Mesenchymal stem cell (in vitro differentiated cells and primary cell): ENCODE measurements around the gene KCNQ2.

ENCODE experiments used
- DNase-seq: peaks from one replicate; pipeline ENCODE4 v3.0.0-alpha.2; 2013
- H2AFZ ChIP-seq: one replicate; pipeline ENCODE4 v1.6.1; 2013; ENCODE audit warnings: low read depth, mild to moderate bottlenecking, control low read depth, inconsistent platforms, low read length, moderate library complexity
- H2AK5ac ChIP-seq: 2 replicates; pipeline ENCODE4 v1.6.1; 2013; ENCODE audit warnings: low read length, moderate library complexity, mild to moderate bottlenecking, inconsistent platforms; ENCODE audit not compliant: severe bottlenecking
- H2BK120ac ChIP-seq: one replicate; pipeline ENCODE4 v1.6.1; 2013; ENCODE audit warnings: low read depth, mild to moderate bottlenecking, inconsistent platforms, low read length, moderate library complexity
- H2BK12ac ChIP-seq, 2 experiments: one replicate each; pipeline ENCODE4 v1.6.1; 2013; ENCODE audit warnings: inconsistent platforms in 2 of 2, low read length in 2 of 2, mild to moderate bottlenecking in 2 of 2, moderate library complexity in 2 of 2, control low read depth in 1 of 2
- H2BK15ac ChIP-seq: one replicate; pipeline ENCODE4 v1.6.1; 2013; ENCODE audit warnings: mild to moderate bottlenecking, low read depth, inconsistent platforms; ENCODE audit not compliant: poor library complexity, severe bottlenecking
- H2BK5ac ChIP-seq: 2 replicates; pipeline ENCODE4 v1.6.1; 2013; ENCODE audit warnings: low read depth, mild to moderate bottlenecking, low read length, control low read depth, inconsistent platforms; ENCODE audit not compliant: poor library complexity, severe bottlenecking
- H3K14ac ChIP-seq, 2 experiments: one replicate each; pipeline ENCODE4 v1.6.1; 2013; ENCODE audit warnings: inconsistent platforms in 2 of 2, low read length in 2 of 2, control low read depth in 1 of 2, mild to moderate bottlenecking in 1 of 2, moderate library complexity in 1 of 2
- H3K18ac ChIP-seq, 2 experiments: one replicate each; pipeline ENCODE4 v1.6.1; 2013; ENCODE audit warnings: inconsistent platforms in 2 of 2, low read length in 2 of 2, control low read depth in 1 of 2, low read depth in 1 of 2, mild to moderate bottlenecking in 1 of 2
- H3K23ac ChIP-seq, 2 experiments: one replicate each; pipeline ENCODE4 v1.6.1; 2013; ENCODE audit warnings: inconsistent platforms in 2 of 2, low read length in 2 of 2, mild to moderate bottlenecking in 2 of 2, moderate library complexity in 2 of 2, control low read depth in 1 of 2
- H3K27ac ChIP-seq: 2 replicates; pipeline ENCODE4 v1.5.1; 2013; ENCODE audit warnings: mild to moderate bottlenecking, moderate library complexity, low read length, control low read depth, inconsistent platforms; ENCODE audit not compliant: poor library complexity, severe bottlenecking
- H3K27me3 ChIP-seq, 2 experiments: 2 replicates each; pipeline versions ENCODE4 v1.6.1 to v1.7.0; 2013; ENCODE audit warnings: low read length in 2 of 2, mild to moderate bottlenecking in 2 of 2, moderate library complexity in 2 of 2, control low read depth in 1 of 2, inconsistent platforms in 1 of 2; ENCODE audit not compliant: control insufficient read depth in 1 of 2, insufficient read depth in 1 of 2
- H3K36me3 ChIP-seq, 2 experiments: 2 replicates each; pipeline versions ENCODE4 v1.6.1 to v1.7.0; 2013; ENCODE audit warnings: low read length in 2 of 2, control low read depth in 1 of 2, inconsistent platforms in 1 of 2, low read depth in 1 of 2, mild to moderate bottlenecking in 1 of 2; ENCODE audit not compliant: insufficient read depth in 2 of 2, control insufficient read depth in 1 of 2
- H3K4ac ChIP-seq, 2 experiments: one replicate each; pipeline ENCODE4 v1.6.1; 2013; ENCODE audit warnings: inconsistent platforms in 2 of 2, low read length in 2 of 2, mild to moderate bottlenecking in 2 of 2, moderate library complexity in 2 of 2, control low read depth in 1 of 2, low read depth in 1 of 2
- H3K4me1 ChIP-seq: 2 replicates; pipeline ENCODE4 v1.6.1; 2013; ENCODE audit warnings: low read depth, low read length, control low read depth; ENCODE audit not compliant: control insufficient read depth, insufficient read depth
- H3K4me2 ChIP-seq: 2 replicates; pipeline ENCODE4 v1.6.1; 2013; ENCODE audit warnings: low read length, mild to moderate bottlenecking, inconsistent platforms; ENCODE audit not compliant: poor library complexity, severe bottlenecking
- H3K4me3 ChIP-seq, 2 experiments: 2 replicates each; pipeline versions ENCODE4 v1.5.1 to v1.7.0; 2013; ENCODE audit warnings: low read length in 2 of 2, mild to moderate bottlenecking in 2 of 2, control low read depth in 1 of 2, low read depth in 1 of 2; ENCODE audit not compliant: insufficient read depth in 1 of 2
- H3K79me1 ChIP-seq: replicated peaks from 2 replicates; pipeline ENCODE4 v1.6.1; 2013; ENCODE audit warnings: mild to moderate bottlenecking, control low read depth, low read length, inconsistent platforms; ENCODE audit not compliant: poor library complexity, severe bottlenecking
- H3K9ac ChIP-seq: 2 replicates; pipeline ENCODE4 v1.7.0; 2013; ENCODE audit warnings: mild to moderate bottlenecking, low read length, moderate library complexity
- H3K9me3 ChIP-seq: 2 replicates; pipeline ENCODE4 v1.7.0; 2013; ENCODE audit warnings: mild to moderate bottlenecking, low read length; ENCODE audit not compliant: control insufficient read depth
- H4K8ac ChIP-seq: one replicate; pipeline ENCODE4 v1.6.1; 2013; ENCODE audit warnings: inconsistent platforms, mild to moderate bottlenecking, low read length, moderate library complexity
- H4K91ac ChIP-seq: one replicate; pipeline ENCODE4 v1.6.1; 2013; ENCODE audit warnings: mild to moderate bottlenecking, low read length, inconsistent platforms
- WGBS: methylation state at CpG from one replicate; pipeline ENCODE4 v1.1.7; 2013; ENCODE audit warnings: mixed read lengths; 5-methylcytosine and 5-hydroxymethylcytosine counted together

The KCNQ2 gene

DNA sequence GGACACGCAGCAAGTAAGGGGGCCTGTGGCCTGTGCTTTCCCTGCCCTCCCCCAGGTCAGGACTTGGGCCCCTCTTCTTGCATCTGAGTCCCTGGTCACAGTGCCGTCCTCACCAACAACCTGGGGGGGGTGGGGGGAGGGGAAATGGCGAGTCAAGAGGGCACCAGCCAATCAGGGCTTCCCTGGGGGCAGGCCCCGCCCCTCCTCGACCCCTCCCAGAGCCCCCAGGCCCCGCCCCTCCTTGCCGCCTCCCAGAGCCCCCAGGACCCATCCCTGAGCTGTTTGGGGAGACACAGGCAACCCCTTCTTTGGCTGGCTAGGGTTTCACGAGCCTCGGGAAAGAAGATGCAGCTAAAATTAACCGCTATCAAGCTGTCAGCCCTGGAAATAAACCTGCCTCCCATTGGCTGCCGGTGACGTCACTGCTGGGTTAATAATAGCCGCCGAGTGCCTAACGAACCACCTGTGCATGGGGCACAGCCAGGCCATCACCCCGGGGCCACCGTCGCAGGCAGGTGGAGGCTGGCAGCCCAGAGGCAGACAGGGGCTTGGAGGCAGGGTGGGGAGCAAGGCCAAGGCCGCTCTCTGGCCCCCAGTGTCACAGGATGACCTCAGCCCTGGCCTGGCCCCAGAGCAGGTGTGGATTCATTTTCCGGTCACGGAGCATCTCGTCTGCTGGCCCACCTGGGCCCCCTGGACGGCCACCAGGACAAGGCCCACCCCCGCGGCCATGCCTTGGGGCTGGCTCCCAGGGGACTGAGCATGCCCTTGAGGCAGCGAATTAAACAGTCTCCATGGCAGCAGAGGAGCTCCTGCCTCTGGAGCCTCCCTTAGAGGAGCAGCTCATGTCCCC lies 29.6 kb upstream of the KCNQ2 start:
- Histone ChIP-seq H2AFZ (no peak overlapping the region), H3K4ac (no peak overlapping the region), H2BK15ac (no peak overlapping the region), H3K9me3 (peaks cover 12% of the 10 kb centered on the region), H3K4me3 (no peak overlapping the region), H4K91ac (no peak overlapping the region), H3K23ac (no peak overlapping the region), H4K8ac (no peak overlapping the region), H3K36me3 (no peaks in the 10 kb centered on the region), H3K79me1 (no peaks in the 10 kb centered on the region), H3K27ac (no peak overlapping the region), H2BK120ac (no peak overlapping the region), H2BK12ac (no peak overlapping the region), H3K9ac (no peak overlapping the region), H3K14ac (no peak overlapping the region), H3K4me2 (no peak overlapping the region), H2BK5ac (no peak overlapping the region), H3K27me3 (peaks cover 58 to 74% of the 10 kb centered on the region in 2 experiments), H3K4me1 (peaks cover 30% of the 10 kb centered on the region), H3K18ac (no peak overlapping the region), H2AK5ac (no peak overlapping the region)
- WGBS = 32% methylated on average over 24 of the region's 26 CpGs
- no peak for DNase-seq

DNA sequence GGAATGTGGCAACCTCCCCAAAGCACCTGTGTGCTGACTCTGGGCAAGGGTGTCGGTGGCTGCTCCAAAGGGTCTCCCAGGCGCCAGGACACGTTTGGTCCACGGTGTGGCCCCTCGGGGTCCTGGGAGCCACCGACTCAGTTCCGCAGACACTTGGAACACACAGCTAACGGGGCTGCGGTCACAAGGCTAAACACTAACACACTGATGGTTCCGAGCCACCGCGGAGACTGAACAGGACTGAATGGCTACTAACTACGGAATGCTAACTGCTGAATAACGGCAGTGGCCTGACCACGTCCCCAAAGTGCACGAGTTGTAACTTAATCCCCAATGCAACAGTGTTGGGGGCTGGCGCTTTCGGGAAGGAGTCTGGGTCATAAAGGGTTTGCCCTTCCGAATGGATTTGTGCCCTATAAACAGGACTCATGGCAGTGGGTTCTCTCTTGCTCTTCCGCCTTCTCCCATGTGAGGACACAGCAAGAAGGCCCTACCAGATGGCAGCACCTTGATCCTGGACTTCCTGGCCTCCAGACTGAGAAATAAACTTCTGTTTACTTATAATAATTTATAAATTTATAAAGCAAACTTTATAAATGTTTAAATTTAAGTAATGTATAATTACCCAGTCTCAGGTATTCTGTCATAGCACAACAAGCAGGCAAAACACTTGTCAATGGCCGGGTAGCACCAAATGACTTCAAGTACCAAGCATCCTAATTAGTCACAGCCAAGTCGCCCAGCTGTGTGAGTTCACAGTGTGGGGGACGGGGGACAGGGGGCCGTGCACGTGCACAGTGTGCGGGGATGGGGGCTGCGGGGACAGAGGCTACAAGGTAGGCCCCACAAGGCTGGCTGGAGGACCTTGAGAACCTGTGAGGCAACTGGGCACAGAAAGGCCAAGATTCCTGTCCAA lies 28.7 kb upstream of the KCNQ2 start:
- Histone ChIP-seq H3K4me1 (peaks cover 32% of the 10 kb centered on the region), H3K9me3 (peaks cover 12% of the 10 kb centered on the region), H3K14ac (no peak overlapping the region), H2BK5ac (no peak overlapping the region), H3K18ac (no peak overlapping the region), H3K36me3 (no peaks in the 10 kb centered on the region), H3K4me3 (no peak overlapping the region), H2AK5ac (no peak overlapping the region), H4K91ac (no peak overlapping the region), H3K79me1 (no peaks in the 10 kb centered on the region), H3K9ac (no peak overlapping the region), H3K23ac (no peak overlapping the region), H2AFZ (no peak overlapping the region), H4K8ac (no peak overlapping the region), H2BK120ac (no peak overlapping the region), H3K27me3 (peaks cover 55 to 76% of the 10 kb centered on the region in 2 experiments), H3K27ac (no peak overlapping the region), H3K4me2 (no peak overlapping the region), H2BK12ac (no peak overlapping the region), H2BK15ac (no peak overlapping the region), H3K4ac (no peak overlapping the region)
- no peak for DNase-seq
- WGBS = 71% methylated on average over 27 of the region's 27 CpGs

DNA sequence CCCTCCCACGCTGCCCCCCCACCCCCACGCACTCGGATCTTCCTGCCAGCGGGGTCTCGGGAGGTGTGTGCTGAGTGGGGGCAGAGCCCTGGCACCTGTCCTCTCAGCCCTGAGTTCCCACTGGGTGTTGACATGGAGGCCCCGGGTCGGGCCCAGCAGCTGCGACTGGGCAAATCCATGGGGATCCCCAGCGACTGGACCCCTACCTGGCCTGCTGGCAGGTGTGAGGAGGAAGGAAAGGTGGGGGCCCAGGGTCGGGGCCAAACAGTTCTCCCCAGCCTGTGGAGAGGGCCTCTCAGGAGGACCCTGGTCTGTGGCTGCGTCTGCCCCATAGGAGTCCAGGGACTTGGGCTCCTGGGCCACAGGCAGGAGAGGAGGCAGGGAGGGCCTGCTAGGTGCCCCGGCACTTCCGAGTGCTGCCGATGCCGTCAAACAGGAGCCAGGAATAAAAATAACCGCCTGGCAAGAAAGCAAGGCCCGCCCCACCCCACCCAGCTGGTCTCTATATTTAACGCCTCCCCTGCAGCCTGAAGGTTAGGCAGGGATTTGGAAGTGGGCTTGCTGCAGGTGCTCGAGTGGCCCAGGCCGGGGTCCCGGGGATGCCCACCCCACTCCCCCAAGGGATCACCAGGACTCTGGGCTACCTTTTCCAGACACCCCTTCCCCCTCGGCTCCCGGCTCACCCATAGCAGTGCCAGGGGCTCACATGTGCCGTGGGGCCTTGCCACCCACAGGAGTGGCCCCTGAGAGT lies 27.9 kb upstream of the KCNQ2 start:
- Histone ChIP-seq H3K4me3 (no peak overlapping the region), H2BK15ac (no peak overlapping the region), H3K9ac (no peak overlapping the region), H3K23ac (no peak overlapping the region), H3K14ac (no peak overlapping the region), H2BK5ac (no peak overlapping the region), H2AFZ (no peak overlapping the region), H3K27ac (no peak overlapping the region), H3K4ac (no peak overlapping the region), H3K4me2 (no peak overlapping the region), H3K4me1 (peaks cover 32% of the 10 kb centered on the region), H3K9me3 (peaks cover 9% of the 10 kb centered on the region), H2BK12ac (no peak overlapping the region), H3K79me1 (no peaks in the 10 kb centered on the region), H3K36me3 (no peaks in the 10 kb centered on the region), H3K18ac (no peak overlapping the region), H2BK120ac (no peak overlapping the region), H4K8ac (no peak overlapping the region), H4K91ac (no peak overlapping the region), H2AK5ac (no peak overlapping the region), H3K27me3 (peaks cover 48 to 79% of the 10 kb centered on the region in 2 experiments)
- DNase-seq = no peak
- 85% methylated on average over 22 of the region's 24 CpGs for WGBS
